HG03457 (cell line): ENCODE measurements around the gene TAT.
"Not testable (repeated sequence)": the region's sequence is repeated elsewhere in the genome, so short reads cannot be mapped to it uniquely, and the experiment has no call there.

Source experiments
- ATAC-seq: cut with Tn5 transposase; IDR thresholded peaks from one replicate; pipeline ENCODE4 v1.9.1; 2021; ENCODE audit warnings: moderate number of reproducible peaks; ENCODE audit not compliant: unreplicated experiment

Gene TAT

DNA sequence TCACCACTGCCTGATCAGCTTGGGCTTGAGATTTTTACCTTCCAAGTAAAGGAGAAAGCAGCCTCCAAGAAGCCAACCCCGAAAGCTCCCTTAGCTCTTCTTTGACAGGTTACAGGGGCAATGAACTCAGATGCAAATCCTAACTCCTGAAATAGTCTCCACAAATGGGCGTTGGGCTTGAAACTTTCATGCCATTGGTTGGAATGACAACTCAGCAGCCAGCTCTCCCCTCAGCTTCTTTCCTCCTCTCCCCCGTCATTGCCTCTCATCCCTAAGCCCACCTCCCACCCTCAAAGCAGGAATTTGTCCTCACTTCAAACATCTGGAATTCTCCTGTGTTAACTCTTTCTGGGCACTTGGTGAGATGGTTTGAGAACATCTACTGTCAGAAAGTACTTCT, at the start of gene TAT:
TSS of gene TAT (minus strand) at position 122 of the 400 bp plus-strand sequence. CDS start 677 bp downstream, outside the sequence.
- ATAC-seq = no peak

DNA sequence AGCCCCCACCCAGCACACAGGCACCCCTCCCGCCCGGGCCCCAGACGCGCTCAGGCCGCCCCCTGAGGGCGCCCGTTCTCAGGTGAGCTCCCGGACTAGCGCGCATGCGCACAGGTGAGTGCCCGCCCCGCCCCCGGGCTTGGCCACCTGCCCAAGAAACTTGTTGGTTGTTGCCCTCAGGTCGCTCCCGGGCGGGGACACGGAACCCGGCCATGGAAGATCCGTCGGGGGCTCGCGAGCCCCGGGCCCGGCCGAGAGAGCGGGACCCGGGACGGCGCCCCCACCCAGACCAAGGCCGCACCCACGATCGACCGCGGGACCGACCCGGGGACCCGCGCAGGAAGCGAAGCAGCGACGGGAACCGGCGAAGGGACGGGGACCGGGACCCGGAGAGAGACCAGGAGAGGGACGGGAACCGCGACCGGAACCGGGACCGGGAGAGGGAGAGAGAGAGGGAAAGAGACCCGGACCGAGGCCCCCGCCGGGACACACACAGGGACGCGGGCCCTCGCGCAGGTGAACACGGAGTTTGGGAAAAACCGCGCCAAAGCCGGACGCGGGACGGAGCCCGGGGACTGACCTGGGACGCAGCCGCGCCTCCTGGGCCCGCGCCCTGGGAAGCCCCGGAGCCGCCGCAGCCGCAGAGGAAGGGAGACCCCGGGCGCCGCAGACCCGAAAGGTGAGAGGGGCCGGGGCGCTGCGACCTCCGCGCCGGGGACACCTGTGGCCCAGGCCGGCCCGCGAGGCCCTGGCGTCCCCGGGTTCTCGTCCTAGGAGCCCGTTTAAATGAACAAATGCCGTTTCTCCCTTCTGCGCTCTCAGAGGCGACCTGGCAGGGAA, 49.3 kb upstream of the TAT start, which contains the start of gene MARVELD3:
TSS of gene MARVELD3 (plus strand) at position 167 of the 840 bp plus-strand sequence. CDS start at position 213, 46 bp downstream.
- ATAC-seq = no peak

GRCh38 chr16:71625113-71625850, 48.4 kb upstream of the TAT start:
- ATAC-seq = no peak

DNA sequence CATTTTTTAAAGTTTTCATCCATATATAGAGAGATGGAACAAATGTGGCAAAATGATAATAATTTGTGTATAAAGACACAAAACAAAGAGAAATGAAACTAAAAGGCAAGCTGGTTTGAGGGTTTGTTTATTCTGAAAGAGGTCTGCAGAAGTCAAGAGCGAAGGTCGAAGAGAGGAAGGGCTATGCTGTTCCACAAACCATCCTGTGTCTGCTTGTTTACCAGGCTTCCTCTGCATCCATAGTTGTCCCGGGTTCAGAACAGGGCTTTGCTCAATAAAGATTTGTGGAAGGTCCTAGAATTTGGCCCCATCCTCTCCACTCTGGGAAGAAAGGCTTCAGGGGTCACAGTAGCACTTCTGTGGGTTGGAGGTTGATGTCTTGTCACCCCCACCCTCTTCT, 46.7 kb upstream of the TAT start:
- ATAC-seq = no peak

DNA sequence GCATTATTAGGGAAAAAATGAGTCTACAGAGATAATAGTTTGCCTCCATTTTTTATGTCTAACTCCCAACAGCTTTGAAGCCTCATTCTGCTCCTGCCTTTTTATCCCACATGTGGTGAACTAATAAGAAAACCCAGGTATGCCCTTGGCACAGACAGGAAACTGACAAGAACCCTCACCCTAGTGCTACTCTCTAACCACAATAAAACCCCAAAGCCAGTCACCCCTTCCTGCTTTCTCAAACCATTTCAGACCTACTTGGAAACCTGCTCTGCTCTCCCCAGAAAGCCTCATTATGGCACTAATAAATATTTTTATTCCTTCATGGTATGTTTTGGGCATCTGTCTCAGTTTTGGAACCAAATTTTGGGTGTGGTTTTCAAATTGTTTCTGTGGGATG, 45.2 kb upstream of the TAT start:
- no peak for ATAC-seq

DNA sequence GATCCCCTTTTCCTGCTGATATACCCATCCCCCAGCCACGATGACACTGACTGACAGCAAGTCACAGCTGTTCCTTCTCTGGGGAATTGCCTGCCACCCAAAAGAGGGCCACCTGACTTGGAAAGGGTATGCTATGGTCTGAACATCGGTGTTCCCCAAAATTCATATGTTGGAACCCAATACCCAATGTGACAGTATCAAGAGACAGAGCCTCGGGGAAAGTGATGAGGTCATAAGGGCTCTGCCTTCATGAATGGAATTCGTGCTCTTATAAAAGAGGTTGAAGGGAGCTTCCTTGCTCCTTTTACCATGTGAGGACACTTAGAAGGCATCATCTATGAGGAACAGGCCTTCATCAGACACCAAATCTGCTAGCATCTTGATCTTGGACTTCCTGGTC, 41.5 kb upstream of the TAT start:
- ATAC-seq = no peak

DNA sequence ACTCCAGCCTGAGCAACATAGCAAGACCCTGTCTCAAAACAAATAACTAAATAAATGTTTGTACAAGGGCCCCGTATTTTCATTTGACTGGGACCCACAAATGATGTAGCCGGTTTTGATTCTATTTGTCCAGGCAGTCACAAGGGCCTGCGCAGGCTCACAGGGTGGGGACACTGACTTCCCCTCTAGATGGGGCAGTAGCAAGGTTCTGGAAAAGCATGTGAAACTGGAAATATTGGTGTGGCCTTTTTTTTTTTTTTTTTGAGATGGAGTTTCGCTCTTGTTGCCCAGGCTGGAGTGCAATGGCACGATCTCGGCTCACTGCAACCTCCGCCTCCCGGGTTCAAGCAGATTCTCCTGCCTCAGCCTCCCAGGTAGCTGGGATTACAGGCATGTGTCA, 38.1 kb upstream of the TAT start:
- ATAC-seq = not testable (repeated sequence)

DNA sequence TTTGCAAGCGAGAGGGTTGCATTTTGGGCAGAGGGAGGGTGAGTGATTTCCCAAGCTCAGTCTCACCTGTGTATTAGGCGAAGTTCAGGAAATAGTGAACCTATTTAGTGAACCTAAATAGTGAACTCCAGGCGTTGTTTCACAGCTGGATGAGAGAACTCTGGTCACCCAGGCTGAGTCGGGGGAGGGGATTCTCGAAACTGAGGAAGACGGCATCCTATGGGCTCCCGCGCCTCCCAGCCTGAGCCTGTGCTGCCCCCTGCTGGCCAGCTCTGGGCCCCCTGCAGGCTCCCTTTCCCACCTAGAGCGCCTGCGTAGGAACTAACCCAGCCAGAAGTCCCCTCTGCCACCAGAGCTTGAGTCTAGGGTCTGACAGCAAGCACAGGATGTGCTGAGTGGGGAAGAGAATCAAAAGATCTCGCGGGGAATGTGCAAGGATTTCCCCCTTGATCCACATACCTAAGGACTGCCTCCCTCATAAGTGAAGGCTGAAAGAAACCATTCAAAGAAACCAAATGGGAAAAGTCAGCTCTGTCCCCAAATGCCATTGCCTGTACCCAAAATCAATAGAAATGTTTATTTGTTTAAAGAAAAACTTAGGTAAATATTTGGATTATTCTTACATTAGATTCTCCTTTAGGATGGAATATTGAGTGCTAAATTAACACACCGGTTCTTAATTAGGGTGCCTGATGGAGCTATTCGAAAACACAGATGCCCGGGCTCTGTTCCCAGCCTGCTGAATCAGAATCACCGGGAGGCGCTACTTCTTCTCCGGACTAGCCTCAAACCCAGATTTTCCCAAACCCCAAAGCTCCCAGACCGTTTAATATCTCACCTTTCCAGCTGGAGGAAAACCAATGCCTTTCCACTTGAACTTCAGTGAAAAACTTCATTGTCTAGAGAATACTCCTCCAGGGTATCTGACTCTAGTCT, 34.3 kb upstream of the TAT start:
- peak; percentile 38 for ATAC-seq

DNA sequence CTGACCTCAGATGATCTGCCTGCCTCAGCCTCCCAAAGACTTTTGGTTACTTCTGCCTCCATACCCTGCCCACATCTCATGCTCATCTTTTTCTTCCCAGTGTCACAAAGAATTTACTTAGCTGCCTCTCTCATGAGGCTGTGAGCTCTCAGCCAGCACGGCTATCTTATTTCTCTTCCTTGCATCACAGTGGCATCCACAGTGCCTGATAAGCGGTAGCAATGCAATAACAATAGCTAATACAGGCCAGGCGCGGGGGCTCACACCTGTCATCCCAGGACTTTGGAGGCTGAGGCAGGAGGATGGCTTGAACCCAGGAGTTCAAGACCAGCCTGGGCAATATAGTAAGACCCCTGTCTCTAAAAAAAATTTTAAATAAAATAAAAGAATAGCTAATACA, 33.6 kb upstream of the TAT start:
- no peak for ATAC-seq

DNA sequence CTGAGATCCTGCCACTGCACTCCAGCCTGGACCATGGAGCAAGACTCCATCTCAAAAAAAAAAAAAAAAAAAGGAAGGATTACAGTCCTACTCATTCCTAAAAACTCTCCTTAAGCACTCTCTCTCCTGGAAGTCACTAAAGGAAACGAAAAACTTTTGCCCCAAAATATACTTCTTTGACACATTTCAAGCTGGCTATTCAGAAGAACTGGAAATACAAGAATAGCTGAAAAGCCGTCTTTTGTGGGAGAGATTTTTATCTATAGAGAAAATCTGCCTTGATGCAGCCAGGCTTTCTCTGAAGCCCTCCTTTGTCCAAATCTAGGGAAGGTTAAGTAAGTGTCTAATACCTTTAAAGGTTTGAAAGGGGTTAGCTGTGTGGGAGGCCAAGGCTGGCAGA, 32.2 kb upstream of the TAT start:
- no peak for ATAC-seq

GRCh38 chr16:71600822-71601221, 23.9 kb upstream of the TAT start:
- ATAC-seq = no peak

DNA sequence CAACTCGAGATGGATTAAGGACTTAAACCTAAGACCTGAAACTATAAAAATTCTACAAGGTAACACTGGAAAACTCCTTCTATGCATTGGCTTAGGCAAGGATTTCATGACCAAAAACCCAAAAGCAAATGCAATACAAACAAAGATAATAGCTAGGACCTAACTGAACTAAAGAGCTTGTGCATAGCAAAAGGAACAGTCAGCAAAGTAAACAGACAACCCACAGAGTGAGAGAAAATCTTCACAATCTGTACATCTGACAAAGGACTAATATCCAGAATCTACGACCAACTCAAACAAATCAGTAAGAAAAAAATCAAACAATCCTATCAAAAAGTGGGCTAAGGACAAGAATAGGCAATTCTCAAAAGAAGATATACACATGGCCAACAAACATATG, 21.5 kb upstream of the TAT start:
- not testable (repeated sequence) for ATAC-seq

GRCh38 chr16:71595340-71595826, 18.5 kb upstream of the TAT start:
- not testable (repeated sequence) for ATAC-seq

DNA sequence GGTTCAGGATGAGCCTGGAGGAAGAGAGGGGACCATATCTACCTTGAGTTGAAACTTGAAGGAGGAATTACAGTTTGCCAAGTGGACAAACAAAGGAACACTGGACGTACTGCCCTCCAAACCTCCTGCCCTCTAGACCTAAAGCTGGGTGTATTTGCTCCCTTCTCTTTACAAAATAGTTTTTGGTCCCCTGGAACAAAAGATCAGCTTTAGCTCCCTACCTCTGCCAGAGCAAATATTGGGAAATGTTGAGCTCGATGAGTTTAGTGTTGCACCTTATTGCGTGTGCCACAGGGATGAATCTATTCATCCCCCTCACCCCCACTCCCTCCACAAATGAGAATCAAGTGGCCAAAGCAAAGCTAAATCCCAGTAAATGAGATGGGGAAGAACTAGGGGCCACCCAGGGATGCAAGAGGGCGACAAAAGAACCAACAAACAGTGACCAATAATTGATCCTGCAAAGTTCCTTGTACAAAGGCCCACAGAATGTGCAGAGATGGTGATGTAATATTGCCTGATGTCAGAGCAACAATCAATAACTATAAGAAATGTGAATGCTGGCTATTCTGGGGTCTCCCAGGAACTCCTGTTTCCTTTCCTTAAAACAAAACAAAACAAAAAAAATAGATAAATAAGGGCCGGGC, 17.2 kb upstream of the TAT start:
- no peak for ATAC-seq

DNA sequence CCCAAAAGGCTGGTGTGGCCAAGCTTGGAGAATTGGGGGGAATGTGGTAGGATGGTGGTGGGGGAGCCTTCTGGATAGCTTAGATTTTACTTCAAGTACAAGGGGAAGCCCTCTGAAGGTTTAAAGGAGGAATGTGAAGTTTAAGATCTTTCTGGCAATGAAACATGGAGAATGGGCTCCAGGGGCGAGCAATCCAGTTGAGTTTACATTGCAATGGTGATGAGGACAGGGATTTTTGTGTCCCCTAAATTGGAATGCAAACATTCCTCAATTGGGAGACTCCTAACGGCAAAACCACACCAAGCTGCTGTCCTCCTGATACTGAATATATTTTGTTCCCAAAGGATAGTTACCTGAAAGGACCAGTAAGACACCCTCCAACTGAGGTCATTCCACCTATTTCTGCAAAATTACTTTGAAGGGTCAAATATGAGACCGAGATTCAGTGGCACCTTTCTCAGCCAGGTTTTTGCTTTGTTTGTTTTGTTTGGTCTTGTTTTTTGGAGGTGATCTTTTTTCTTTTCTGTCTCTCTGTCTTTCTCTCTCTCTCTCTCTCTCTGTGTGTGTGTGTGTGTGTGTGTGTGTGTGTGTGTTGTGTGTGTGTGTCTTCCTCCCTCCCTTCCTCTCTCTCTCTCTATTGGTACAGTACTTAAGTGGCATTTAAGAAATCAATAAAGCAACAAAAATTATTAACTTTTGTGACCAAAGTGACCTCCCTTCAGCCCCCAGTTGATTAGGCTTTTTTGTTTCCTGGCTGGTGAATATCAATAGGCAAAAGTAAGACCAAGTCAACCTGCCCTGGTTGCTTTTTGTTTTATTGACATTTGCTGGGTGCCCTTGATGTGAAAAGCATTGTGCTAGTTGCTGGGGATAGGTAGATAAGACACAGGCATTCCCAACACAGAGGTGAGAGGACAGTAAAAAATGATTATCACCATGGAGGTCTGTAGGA, 16.4 kb upstream of the TAT start:
- no peak for ATAC-seq

DNA sequence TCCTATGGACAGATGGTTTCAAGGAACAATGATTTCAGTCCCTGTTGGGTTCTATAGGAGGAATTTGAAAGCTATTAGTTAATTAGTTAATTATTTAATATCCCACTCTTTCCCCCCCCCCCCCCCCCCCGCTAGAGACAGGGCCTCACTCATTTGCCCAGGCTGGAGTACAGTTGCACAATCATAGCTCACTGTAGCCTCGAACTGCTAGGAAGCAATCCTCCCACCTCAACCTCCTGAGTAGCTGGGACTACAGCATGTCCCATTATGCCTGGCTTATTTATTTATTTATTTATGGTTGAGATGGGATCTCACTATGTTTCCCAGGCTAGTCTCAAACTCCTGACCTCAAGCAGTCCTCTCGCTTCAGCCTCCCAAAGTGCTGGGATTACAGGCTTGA, 15.0 kb upstream of the TAT start:
- ATAC-seq = no peak

- ATAC-seq = no peak
Observed at GRCh38 chr16:71590584-71590983, 13.7 kb upstream of the TAT start.

DNA sequence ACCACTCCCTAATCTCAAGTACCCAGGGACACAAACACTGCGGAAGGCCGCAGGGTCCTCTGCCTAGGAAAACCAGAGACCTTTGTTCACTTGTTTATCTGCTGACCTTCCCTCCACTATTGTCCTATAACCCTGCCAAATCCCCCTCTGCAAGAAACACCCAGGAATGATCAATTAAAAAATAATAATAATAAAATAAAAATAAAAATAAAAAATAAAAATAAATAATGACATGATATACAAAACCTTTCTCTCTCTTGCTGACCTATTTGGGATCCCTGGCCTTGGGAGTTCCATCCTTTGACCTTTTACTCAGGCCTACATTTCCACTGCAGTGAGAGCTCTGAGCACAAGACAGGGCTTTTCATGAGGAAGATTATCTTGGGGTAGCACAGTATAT, 13.2 kb upstream of the TAT start:
- not testable (repeated sequence) for ATAC-seq

- ATAC-seq = not testable (repeated sequence)
Observed at GRCh38 chr16:71589334-71589733, 12.4 kb upstream of the TAT start.
